Measurements from ENCODE around the gene DLL4.

The DLL4 gene

GRCh38 chr15:40984406-40984805, 55.3 kb downstream of the DLL4 start:
- DNase-seq (ENCODE audit: low read depth) = no peak
- H3K4me3 ChIP-seq (ENCODE audit: low read depth, low read length) = no peak overlapping the region
- TF ChIP-seq POLR2A (IDR thresholded peaks at IDR 0.05; ENCODE audit: extremely low read depth, insufficient read length) (no peak), MAX (IDR thresholded peaks at IDR 0.05; ENCODE audit: low read depth, low read length) (no peak), MYC (IDR thresholded peaks at IDR 0.05; ENCODE audit: low read depth, low read length) (no peak), CTCF (IDR thresholded peaks at IDR 0.05; ENCODE audit: low read depth, low read length) (no peak)

GRCh38 chr15:40984964-40985363, 55.8 kb downstream of the DLL4 start:
- no peak overlapping the region for H3K4me3 ChIP-seq (ENCODE audit: low read depth, low read length)
- TF ChIP-seq MYC (IDR thresholded peaks at IDR 0.05; ENCODE audit: low read depth, low read length) (no peak), CTCF (IDR thresholded peaks at IDR 0.05; ENCODE audit: low read depth, low read length) (no peak), POLR2A (IDR thresholded peaks at IDR 0.05; ENCODE audit: extremely low read depth, insufficient read length) (no peak), MAX (IDR thresholded peaks at IDR 0.05; ENCODE audit: low read depth, low read length) (no peak)
- no peak for DNase-seq (ENCODE audit: low read depth)

- no peak for TF ChIP-seq MAX (IDR thresholded peaks at IDR 0.05; ENCODE audit: low read depth, low read length)
- DNase-seq (ENCODE audit: low read depth) = no peak
- no peak overlapping the region for H3K4me3 ChIP-seq (ENCODE audit: low read depth, low read length)
Observed at GRCh38 chr15:40985541-40986330, 56.6 kb downstream of the DLL4 start.

GRCh38 chr15:40986820-40987219, 57.7 kb downstream of the DLL4 start:
- no peak for DNase-seq (ENCODE audit: low read depth)
- no peak for TF ChIP-seq MYC (IDR thresholded peaks at IDR 0.05; ENCODE audit: low read depth, low read length)
- TF ChIP-seq POLR2A (IDR thresholded peaks at IDR 0.05; ENCODE audit: extremely low read depth, insufficient read length) = no peak
- TF ChIP-seq CTCF (IDR thresholded peaks at IDR 0.05; ENCODE audit: low read depth, low read length) = no peak
- no peak for TF ChIP-seq MAX (IDR thresholded peaks at IDR 0.05; ENCODE audit: low read depth, low read length)
- no peak overlapping the region for H3K4me3 ChIP-seq (ENCODE audit: low read depth, low read length)

- no peak overlapping the region for H3K4me3 ChIP-seq (ENCODE audit: low read depth, low read length)
- DNase-seq (ENCODE audit: low read depth) = no peak
- TF ChIP-seq MYC (IDR thresholded peaks at IDR 0.05; ENCODE audit: low read depth, low read length) (no peak), POLR2A (IDR thresholded peaks at IDR 0.05; ENCODE audit: extremely low read depth, insufficient read length) (no peak), CTCF (IDR thresholded peaks at IDR 0.05; ENCODE audit: low read depth, low read length) (no peak), MAX (IDR thresholded peaks at IDR 0.05; ENCODE audit: low read depth, low read length) (no peak)
Observed at GRCh38 chr15:40988156-40988555, 59.0 kb downstream of the DLL4 start.
